Stimulated activated naive CD8-positive, alpha-beta T cell treated with anti-CD3 and anti-CD28 coated beads, Interleukin-15, Interleukin-2, amounts not matched to agents 100 U/mL and 50 U/mL, for 24 hours (primary cell): Measurements from ENCODE around the gene ZFP57.

Experiments used
- ATAC-seq: fragments of 150-1000 bp; cut with Tn5 transposase; one replicate; pipeline ENCODE4 v1.10.0; 2021
- DNase-seq: peaks from one replicate; pipeline ENCODE4 v3.0.0; 2021

ZFP57 gene

GRCh38 chr6:29655658-29656057 is 25.3 kb downstream of the ZFP57 start:
- DNase-seq (no peak), ATAC-seq (no peak)

- ATAC-seq (no peak), DNase-seq (peak; percentile 37)
Measured at GRCh38 chr6:29653452-29654038, 27.4 kb downstream of the ZFP57 start.

GRCh38 chr6:29652198-29652584 is 28.8 kb downstream of the ZFP57 start:
- no peak for ATAC-seq
- no peak for DNase-seq

- DNase-seq = no peak
- ATAC-seq = no peak
Measured at GRCh38 chr6:29651413-29652197, 29.3 kb downstream of the ZFP57 start.

DNA sequence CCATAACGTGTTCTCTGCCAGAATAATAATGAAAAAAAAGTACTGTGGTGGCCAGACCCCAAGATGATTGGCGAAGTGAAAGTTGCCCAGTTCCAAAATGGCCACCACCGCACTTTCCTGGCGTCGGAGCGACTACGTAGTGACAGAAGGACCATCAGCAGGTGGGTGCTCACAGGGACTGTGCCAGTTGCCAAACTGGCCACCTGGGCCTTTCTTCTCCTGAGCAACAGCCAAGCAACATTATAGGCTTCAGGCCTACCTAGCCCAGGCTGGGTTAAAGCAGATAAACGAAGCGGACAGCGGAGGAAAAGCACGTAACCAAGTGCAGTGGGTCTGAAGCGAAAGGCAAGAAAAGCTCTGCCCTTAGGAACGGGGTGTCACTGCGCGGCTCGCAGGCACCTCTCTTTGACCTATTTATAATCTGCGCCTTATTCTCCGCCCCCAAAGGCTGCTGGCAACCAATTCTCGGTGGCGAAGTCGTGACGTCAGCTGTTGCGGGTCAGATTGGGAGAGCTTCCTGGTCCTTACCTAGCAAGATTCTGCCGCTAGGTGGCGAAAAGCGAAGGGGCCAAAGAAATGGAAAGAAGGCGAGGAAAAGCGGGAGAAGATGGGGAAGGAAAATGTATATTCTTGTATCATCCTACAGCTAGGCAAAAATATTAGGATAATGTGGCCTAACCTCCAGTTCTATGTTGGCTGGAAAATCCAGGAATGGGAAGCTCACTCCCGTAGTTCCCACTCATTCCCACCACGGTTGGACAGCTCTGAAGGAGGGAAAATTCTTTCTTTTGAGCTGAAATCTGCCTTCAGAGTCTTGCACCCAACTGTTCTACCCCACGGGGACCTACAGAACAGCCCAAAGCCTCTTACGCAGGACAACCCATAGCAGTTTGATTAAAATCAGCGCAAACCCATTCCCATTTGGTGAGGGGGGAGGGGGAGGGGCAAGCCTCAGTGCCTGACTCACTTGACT is 31.0 kb downstream of the ZFP57 start:
- peak; percentile 97 for ATAC-seq
- DNase-seq = peak; percentile 98

DNA sequence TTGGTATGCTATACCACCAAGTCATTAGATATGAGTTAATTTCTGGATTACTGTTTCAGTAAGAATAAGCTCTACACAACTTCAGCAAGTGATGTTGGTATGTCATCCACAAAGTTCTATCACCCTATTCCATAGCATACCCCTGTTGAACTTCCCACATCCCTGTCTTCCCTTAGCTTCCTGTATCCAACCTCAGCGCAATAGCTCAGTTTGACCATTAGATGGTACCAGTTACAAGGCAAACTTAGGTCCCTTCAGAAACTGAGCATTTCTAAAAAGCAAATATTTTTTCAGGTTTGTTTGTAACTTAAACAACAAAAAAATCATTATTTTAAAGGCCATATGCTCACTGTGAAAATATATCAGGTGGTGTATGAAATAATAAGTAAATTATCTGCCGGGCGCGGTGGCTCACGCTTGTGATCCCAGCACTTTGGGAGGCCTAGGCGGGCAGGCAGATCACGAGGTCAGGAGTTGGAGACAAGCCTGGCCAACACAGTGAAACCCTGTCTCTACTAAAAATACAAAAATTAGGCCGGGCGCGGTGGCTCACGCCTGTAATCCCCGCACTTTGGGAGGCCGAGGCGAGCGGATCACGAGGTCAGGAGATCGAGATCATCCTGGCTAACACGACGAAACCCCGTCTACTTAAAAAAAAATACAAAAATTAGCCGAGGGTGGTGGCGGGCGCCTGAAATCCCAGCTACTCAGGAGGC is 32.9 kb downstream of the ZFP57 start:
- DNase-seq (no peak), ATAC-seq (no peak)

DNA sequence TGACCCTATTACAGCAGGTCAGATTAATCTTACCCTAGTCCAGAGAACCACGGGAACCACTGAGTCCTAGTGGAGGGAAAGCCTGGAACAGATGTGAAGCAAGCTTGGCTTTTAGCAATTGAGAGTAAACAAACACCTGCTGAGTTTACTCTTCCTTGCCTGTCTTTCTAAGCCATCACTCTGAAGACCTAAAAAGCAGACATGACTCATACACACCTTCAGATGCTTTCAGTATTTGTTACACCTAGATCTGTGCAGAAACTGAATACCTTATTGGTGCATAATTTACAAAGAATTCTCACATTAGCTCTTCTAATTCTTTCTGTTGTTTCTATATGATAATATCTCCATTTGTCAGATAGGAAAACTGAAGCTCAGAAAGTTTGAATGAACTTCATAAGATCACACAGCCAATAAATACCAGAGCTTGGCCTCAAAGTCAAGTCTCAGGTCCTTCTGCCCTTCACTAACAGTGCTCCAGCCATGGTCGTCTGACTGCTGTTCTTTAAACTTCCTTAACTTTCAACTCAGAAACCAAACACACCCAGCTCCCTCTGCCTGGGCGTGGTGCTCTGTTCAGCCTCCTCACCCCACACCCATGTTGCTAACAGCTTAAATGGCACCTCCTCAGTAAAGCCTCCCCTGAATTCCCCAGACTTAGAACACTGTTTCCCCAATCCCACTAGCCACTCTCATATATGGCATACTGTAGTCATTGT is 39.4 kb downstream of the ZFP57 start:
- peak; percentile 71 for ATAC-seq
- DNase-seq = no peak

DNA sequence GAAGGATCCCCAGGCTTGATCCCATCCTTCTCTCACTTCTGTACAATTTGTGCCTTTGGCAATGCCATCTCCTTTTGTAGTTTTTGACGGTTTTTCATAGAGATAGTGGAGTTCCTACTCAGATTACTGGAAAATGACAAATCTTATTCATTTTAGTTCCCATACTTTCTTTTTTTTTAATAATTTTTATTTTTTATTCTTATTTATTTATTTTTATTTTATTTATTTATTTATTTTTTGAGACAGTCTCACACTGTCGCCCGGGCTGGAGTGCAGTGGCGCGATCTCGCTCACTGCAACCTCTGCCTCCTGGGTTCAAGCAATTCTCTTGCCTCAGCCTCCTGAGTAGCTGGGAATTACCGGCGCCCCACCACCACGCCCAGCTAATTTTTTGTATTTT is 43.7 kb downstream of the ZFP57 start:
- ATAC-seq = no peak
- DNase-seq = no peak

DNA sequence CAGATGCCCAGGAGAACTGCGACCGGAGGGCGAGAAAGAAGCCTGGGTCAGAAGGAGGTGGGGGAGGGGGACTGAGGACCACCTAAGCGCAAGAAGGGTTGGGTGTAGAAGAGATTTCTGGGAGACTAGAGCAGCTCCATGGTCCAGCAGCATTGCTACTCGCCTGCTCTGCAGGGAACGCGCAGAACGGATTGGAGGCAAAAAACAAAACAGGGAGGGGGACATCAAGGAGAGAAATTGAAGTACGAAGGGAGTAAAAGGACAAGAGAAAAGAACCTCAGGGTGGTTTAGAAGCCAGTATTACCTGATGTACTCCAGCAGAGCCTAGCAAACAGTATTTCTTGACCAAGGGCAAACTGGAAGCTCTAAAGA is 47.4 kb downstream of the ZFP57 start:
- DNase-seq = no peak
- ATAC-seq = no peak

DNA sequence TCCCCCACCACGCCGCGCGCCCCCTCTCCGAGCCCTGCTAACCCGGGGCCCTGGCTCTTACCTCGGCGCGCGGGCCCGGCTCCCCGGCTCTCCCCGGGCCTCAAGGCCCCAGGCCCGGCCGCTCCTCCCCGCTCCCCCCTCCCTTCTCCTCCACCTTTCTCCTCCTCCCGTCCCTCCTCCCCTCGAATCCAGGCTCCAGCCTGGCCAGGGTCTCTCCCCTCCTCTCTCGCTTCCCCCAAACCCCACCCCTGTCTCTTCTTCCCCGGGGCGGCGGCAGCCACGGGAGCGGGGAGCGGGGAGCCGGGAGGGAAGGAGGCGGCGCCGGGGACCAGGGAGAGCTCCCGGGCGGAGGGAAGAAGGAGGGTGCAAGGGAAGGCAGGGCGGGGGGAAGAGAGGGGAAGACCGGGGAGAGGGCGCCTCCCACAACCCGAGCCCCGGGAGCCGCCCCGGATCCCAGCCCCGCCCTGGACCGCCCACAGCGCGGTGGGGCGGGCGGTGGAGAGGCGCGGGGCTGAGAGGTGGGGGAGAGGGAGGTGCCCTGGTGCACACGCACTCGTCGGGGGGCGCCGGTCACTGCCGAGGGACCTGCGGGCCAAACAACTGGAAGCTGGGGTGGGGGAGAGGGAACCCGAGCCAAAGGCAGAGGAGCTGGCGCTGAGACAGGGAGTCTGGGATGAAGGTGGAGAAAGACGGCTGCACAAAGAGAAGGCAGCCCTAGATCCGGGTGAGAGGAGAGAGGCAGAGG is 48.0 kb downstream of the ZFP57 start, which contains the start of gene GABBR1:
GABBR1 (minus strand) TSS at position 395 of the 745 bp plus-strand sequence. CDS start 798 bp downstream, outside the sequence.
- DNase-seq = peak; percentile 79
- ATAC-seq = peak; percentile 83

- DNase-seq (peak; percentile 60), ATAC-seq (peak; percentile 24)
Measured at GRCh38 chr6:29631860-29632731, 48.9 kb downstream of the ZFP57 start.

GRCh38 chr6:29631209-29631810 is 49.6 kb downstream of the ZFP57 start:
- ATAC-seq = no peak

GRCh38 chr6:29630315-29630714 is 50.6 kb downstream of the ZFP57 start:
- no peak for ATAC-seq
- DNase-seq = no peak

More at GRCh38 chr6:29631209-29631810, 49.6 kb downstream of the ZFP57 start:
- DNase-seq = no peak

- ATAC-seq (no peak), DNase-seq (no peak)
Measured at GRCh38 chr6:29629571-29629970, 51.4 kb downstream of the ZFP57 start.

DNA sequence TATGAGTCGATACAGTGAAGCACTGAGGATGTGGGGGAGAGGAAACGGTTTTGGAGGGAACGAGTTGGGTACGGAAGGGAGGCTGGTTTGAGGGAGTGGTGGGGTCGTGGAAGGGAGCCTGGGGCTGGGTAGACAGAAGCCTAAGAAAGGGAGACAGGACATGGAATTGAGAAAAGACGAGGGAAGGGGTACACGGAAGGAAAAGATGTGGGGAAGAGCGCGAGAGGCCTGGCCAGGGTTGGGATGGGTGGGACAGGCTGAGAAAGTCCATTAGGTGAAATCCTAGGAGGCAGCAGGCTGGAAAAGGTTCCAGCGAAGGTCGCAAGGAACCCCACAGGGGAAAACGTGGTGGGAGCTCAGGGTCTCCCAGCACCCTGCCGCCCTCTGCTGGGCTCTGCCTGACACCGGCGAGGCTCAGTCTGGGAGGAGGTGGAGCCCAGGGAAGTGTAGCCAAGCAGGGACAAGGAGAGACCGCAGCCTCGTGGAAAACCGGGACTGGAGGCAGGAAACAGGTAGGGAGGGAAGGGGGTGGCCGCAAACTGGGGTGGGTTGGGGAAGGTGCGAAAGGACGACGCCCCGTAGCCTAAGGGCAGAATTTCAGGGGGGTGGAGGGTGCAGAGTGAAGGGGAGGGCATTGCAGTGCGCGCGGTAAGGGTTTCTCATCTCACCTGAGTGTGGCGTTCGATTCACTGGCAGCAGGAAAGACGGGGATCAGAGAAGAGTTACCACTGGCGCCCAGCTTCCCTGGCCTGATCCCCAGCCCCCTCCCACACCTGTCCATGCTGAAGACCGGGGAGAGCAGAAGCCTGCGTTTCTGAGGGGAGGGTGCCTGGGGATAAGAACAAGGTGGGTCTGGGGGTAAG is 52.3 kb downstream of the ZFP57 start:
- DNase-seq (peak; percentile 80), ATAC-seq (peak; percentile 65)

GRCh38 chr6:29627755-29628418 is 53.1 kb downstream of the ZFP57 start:
- peak; percentile 20 for ATAC-seq
- DNase-seq = peak; percentile 63

GRCh38 chr6:29626948-29627754 is 53.8 kb downstream of the ZFP57 start:
- ATAC-seq (no peak), DNase-seq (no peak)
